Stimulated activated CD4-positive, alpha-beta T cell treated with anti-CD3 and anti-CD28 coated beads, Interleukin-2, amount 100 ng/mL, for 4 hours (primary cell): ENCODE measurements around the gene TEDC2.

Source experiments
- DNase-seq: peaks from one replicate; pipeline ENCODE4 v3.0.0-alpha.2; 2020; ENCODE audit warnings: low read depth

The TEDC2 gene

GRCh38 chr16:2466667-2467527 is 7.0 kb downstream of the TEDC2 start:
- DNase-seq: no peak

DNA sequence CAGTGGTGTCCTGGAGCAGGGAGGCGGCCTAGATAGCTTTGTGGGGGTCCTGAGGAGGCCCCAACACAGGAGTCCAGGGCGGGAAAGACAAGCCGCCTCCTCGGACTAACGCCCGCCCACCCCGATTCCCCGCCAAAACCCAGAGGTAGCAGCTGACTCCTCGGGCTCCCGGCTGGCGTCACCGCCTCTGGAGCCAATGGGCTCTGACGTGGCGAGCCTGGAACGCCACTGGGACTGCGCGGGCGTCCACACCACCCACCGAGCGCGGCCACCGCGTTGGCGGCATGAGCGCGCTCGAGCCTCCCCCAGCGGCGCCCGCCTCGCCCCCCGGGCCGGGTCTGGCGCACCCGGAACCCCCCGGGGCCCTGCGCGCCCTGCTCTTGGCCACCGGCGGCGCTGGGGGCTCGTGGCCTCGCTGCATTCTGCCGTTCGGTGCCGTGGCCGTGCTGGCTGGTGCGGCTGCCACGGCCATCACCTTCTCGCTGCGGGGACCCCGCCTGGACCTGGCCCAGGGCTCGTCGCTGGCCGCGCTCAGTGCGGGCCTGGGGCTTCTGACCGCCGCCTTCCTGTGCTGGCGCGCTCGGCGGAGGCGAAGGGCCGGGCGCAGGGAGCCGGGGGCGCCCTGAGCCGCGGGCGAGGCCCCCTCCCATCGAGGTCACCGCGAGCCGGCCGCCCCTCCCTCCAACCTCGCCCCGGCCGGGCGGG is 7.8 kb downstream of the TEDC2 start:
- no peak for DNase-seq

GRCh38 chr16:2468233-2468724 is 8.4 kb downstream of the TEDC2 start:
- DNase-seq: no peak

DNA sequence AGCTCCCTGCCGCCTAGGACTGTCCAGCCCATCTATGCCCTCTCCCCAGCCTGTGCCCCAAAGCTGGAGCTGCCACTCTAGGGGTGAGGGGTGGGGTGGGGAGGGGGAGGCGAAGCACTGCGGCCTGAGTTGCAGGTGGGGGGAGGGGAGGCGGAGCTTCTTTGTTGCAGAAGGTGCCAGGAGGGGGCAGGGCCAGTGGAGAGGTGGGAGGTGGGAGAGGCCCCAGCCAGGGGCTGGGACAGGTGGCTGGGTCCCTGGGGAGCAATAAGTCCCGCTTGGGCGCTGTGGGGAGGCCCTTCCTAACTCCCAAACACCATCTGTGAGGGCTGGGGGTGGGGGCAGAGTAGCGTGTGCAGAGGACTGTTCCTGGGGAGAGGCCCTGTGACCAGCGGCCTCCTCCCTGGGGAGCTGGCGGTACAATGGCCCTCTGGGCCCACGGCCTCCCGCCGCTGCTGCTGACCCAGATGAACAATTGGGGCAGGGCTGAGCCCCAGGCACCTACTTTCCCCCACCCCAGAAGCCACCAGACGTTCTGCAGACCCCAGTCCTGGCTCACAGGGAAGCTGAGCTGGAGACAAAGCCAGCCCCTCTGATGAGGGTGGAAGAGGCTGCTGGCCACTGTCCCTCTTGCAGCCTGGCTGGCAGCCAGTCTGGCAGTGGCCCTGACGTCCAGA is 9.0 kb downstream of the TEDC2 start:
- DNase-seq: no peak

- no peak for DNase-seq
These were observed 9.7 kb downstream of the TEDC2 start for GRCh38 chr16:2469399-2470233.

GRCh38 chr16:2470234-2470601 is 10.3 kb downstream of the TEDC2 start:
- DNase-seq: no peak

- DNase-seq: no peak
These were observed 10.7 kb downstream of the TEDC2 start for GRCh38 chr16:2470603-2471015.

- peak; percentile 15 for DNase-seq
These were observed 11.2 kb downstream of the TEDC2 start, which contains the start of gene NTN3 for GRCh38 chr16:2471016-2471652. Gene NTN3, plus strand, starts transcription at chr16:2471297. Its CDS starts 405 bp downstream, at chr16:2471702.

- no peak for DNase-seq
These were observed 12.0 kb downstream of the TEDC2 start for GRCh38 chr16:2471653-2472487.

GRCh38 chr16:2472488-2472864 is 12.6 kb downstream of the TEDC2 start:
- no peak for DNase-seq

DNA sequence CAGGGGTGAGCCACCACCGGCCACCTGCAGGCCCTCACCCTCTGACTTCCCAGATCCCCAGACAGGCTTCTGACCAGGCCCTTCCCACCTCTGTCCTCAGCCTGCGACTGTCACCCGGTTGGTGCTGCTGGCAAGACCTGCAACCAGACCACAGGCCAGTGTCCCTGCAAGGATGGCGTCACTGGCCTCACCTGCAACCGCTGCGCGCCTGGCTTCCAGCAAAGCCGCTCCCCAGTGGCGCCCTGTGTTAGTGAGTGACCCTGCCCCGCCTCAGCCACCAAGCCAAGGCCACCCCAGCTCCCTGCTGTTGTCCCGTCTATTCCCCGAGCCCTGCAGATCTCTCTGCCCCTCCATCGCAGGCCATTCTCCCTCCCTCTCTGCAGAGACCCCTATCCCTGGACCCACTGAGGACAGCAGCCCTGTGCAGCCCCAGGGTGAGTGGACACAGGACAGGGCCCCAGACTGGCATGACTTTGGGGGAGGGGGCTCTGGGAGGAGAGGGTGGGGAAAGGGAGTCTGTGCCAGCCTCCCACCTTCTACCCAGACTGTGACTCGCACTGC is 13.1 kb downstream of the TEDC2 start:
- no peak for DNase-seq

GRCh38 chr16:2473446-2473926 is 13.6 kb downstream of the TEDC2 start:
- DNase-seq: peak; percentile 12

DNA sequence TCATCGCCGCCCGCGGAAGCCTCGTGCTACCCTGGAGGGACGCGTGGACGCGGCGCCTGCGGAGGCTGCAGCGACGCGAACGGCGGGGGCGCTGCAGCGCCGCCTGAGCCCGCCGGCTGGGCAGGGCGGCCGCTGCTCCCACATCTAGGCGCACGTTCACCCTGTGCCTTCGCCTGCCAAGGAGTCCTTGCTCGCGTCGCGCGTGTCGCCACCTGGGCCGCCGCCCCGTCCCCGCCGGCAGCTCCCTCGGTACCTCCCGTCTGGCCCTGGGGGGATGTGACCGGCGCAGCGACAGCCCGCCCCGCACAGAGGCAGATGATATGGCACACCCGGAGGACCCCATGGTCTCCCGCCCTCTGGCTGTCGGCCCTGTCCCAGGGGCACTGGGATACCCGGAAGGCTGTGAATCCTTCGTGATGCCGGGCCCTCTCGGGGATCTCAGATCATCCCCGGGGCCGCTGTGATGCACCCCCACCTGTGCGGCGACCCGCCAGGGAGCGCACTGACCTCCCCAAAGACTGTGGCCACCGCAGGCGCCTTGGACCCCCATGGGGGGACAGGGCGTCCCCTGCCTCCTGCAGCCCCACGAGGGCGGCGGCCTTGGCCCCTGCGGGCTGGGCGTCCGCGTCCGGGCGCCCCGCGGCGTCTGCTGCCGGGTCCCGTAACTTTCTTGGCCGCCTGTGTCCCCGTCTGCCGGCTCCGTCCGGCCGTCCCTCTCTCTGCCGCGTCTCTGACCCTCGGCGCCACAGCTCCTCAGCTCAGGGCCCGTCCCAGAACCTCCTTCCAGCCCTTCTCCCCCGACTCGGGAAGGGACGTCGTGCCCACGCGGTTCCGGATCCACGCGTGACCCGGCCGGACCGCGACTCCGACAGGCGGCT is 14.3 kb downstream of the TEDC2 start:
- peak; percentile 49 for DNase-seq

- peak; percentile 62 for DNase-seq
These were observed 15.0 kb downstream of the TEDC2 start, which contains the start of gene TBC1D24 for GRCh38 chr16:2474877-2475412. Gene TBC1D24, plus strand, starts transcription at chr16:2475127. Its CDS starts 21,022 bp downstream, at chr16:2496149.

GRCh38 chr16:2475413-2476344 is 15.8 kb downstream of the TEDC2 start:
- DNase-seq: peak; percentile 35

DNA sequence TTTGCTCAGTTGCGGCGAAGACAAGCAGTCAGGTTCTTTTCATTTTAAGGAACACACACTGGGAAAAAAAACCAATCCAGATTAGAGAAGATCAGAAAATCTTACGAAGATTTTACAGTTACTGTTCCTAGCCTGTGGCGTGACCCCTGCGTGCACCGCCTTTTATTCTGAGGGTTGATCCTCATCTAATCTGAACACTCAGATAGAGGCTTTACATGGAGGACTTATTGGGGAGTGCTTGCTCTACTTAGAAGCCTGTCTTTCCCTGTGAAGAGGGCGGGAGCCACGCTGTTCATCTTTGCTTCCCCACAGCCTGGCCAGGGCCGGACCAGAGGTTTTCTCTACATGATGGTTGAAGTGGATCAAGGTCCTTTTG is 16.4 kb downstream of the TEDC2 start:
- DNase-seq: no peak

DNA sequence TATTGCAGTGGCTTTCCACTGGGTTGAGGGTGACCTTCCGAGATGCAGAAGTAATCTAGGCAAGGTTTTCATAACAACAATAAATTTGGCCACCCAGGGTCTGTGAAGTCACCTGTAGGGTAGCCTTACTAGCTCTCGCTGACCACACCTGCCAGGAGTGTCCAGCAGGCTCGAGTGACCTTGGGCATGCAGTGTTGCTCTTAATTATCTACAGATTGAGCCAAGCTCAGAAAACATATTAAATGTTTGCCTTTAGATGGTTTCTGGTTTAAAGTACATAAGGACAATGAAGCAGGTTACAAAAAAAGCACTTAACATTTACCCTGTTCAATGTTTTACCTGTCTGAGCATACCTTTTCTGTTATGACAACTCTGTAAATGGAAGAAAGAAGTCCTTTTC is 16.8 kb downstream of the TEDC2 start:
- no peak for DNase-seq
